ENCODE data around the gene EGFLAM. TPM values are rescaled to one million over a fixed set of nuclear protein-coding genes. Genes with fewer than 3 reads are reported as not detected.

Gene EGFLAM
- total RNA-seq, 1 experiment from 2014 or later: 9.3 TPM

- no peak for DNase-seq (ENCODE audit: unreplicated experiment)
- intact Hi-C loops (cut with micrococcal nuclease): no loop called here
- H3K27ac Mint-ChIP-seq (ENCODE audit: low read depth, unreplicated experiment): no peak overlapping the region
- POLR2A ChIA-PET: no interaction called here
- BruUV-seq (replicated peaks): no TSS peak
- CTCF ChIA-PET: interaction anchor here (0.6 kb wide), 1 partner anchor 8 kb away, joined by 3 read pairs; no protein-coding TSS in a partner anchor
- no peaks in the 10 kb centered on the region for H3K36me3 Mint-ChIP-seq (ENCODE audit: insufficient read depth, unreplicated experiment)
- H3K27me3 Mint-ChIP-seq (ENCODE audit: insufficient read depth, unreplicated experiment): peaks cover 21% of the 10 kb centered on the region
- no peak overlapping the region for H3K4me3 Mint-ChIP-seq (ENCODE audit: unreplicated experiment)
- H3K9me3 Mint-ChIP-seq (ENCODE audit: unreplicated experiment): no peaks in the 10 kb centered on the region
- peaks cover 11% of the 10 kb centered on the region for H3K4me1 Mint-ChIP-seq (ENCODE audit: insufficient read depth, unreplicated experiment)
- no peak for TF ChIP-seq CTCF (IDR thresholded peaks at IDR 0.05; ENCODE audit: unreplicated experiment)
Measured at GRCh38 chr5:38211354-38211710, 47.0 kb upstream of the EGFLAM start.

- TF ChIP-seq CTCF (IDR thresholded peaks at IDR 0.05; ENCODE audit: unreplicated experiment): no peak
- no TSS peak for BruUV-seq (replicated peaks)
- DNase-seq (ENCODE audit: unreplicated experiment): no peak
- ChIA-PET POLR2A (no interaction called here), CTCF (no interaction called here)
- Mint-ChIP-seq H3K27ac (ENCODE audit: low read depth, unreplicated experiment) (no peak overlapping the region), H3K27me3 (ENCODE audit: insufficient read depth, unreplicated experiment) (peaks cover 19% of the 10 kb centered on the region), H3K9me3 (ENCODE audit: unreplicated experiment) (no peaks in the 10 kb centered on the region), H3K36me3 (ENCODE audit: insufficient read depth, unreplicated experiment) (no peaks in the 10 kb centered on the region), H3K4me1 (ENCODE audit: insufficient read depth, unreplicated experiment) (peaks cover 11% of the 10 kb centered on the region), H3K4me3 (ENCODE audit: unreplicated experiment) (no peak overlapping the region)
- intact Hi-C loops (cut with micrococcal nuclease): no loop called here
Measured at GRCh38 chr5:38212307-38212706, 46.1 kb upstream of the EGFLAM start.

- H3K4me3 Mint-ChIP-seq (ENCODE audit: unreplicated experiment): no peak overlapping the region
- H3K9me3 Mint-ChIP-seq (ENCODE audit: unreplicated experiment): no peaks in the 10 kb centered on the region
- H3K27me3 Mint-ChIP-seq (ENCODE audit: insufficient read depth, unreplicated experiment): peaks cover 5% of the 10 kb centered on the region
- no peak for TF ChIP-seq CTCF (IDR thresholded peaks at IDR 0.05; ENCODE audit: unreplicated experiment)
- ChIA-PET CTCF (interaction anchor here (0.7 to 1.1 kb wide), 5 partner anchors 19 to 193 kb away, joined by 3 read pairs; no protein-coding TSS in a partner anchor), POLR2A (interaction anchor here (0.7 to 2.1 kb wide), 3 partner anchors 9 to 607 kb away, joined by 3 to 5 read pairs (median 3); no protein-coding TSS in a partner anchor)
- DNase-seq (ENCODE audit: unreplicated experiment): peak; percentile 5
- no peaks in the 10 kb centered on the region for H3K4me1 Mint-ChIP-seq (ENCODE audit: insufficient read depth, unreplicated experiment)
- H3K36me3 Mint-ChIP-seq (ENCODE audit: insufficient read depth, unreplicated experiment): no peaks in the 10 kb centered on the region
- H3K27ac Mint-ChIP-seq (ENCODE audit: low read depth, unreplicated experiment): no peak overlapping the region
- intact Hi-C loops (cut with micrococcal nuclease): no loop called here
- no TSS peak for BruUV-seq (replicated peaks)
Measured at GRCh38 chr5:38226091-38226490, 32.3 kb upstream of the EGFLAM start.

- intact Hi-C loops (cut with micrococcal nuclease): no loop called here
- no peak for DNase-seq (ENCODE audit: unreplicated experiment)
- Mint-ChIP-seq H3K27me3 (ENCODE audit: insufficient read depth, unreplicated experiment) (no peaks in the 10 kb centered on the region), H3K27ac (ENCODE audit: low read depth, unreplicated experiment) (no peak overlapping the region), H3K9me3 (ENCODE audit: unreplicated experiment) (peaks cover 3% of the 10 kb centered on the region), H3K36me3 (ENCODE audit: insufficient read depth, unreplicated experiment) (no peaks in the 10 kb centered on the region), H3K4me3 (ENCODE audit: unreplicated experiment) (no peak overlapping the region), H3K4me1 (ENCODE audit: insufficient read depth, unreplicated experiment) (no peaks in the 10 kb centered on the region)
- POLR2A ChIA-PET: no interaction called here
- CTCF ChIA-PET: no interaction called here
- no peak for TF ChIP-seq CTCF (IDR thresholded peaks at IDR 0.05; ENCODE audit: unreplicated experiment)
- BruUV-seq (replicated peaks): no TSS peak
Measured at GRCh38 chr5:38228914-38229313, 29.4 kb upstream of the EGFLAM start.

Measured in MCF 10A (cell line).